Regular cardiac myocyte (primary cell): ENCODE data around the gene C11orf68. TPM values are rescaled to one million over a fixed set of nuclear protein-coding genes. Genes with fewer than 3 reads are reported as not detected.

Experiments
- total RNA-seq: library from RNA; depleted of rRNA; stranded (reverse); fragments of >200 nt; gene quantifications from 2 replicates; pipeline ENCODE4 v1.2.3, GENCODE V29; 2014

C11orf68 gene
- total RNA-seq: 17.1 and 21.1 TPM in 2 replicates

DNA sequence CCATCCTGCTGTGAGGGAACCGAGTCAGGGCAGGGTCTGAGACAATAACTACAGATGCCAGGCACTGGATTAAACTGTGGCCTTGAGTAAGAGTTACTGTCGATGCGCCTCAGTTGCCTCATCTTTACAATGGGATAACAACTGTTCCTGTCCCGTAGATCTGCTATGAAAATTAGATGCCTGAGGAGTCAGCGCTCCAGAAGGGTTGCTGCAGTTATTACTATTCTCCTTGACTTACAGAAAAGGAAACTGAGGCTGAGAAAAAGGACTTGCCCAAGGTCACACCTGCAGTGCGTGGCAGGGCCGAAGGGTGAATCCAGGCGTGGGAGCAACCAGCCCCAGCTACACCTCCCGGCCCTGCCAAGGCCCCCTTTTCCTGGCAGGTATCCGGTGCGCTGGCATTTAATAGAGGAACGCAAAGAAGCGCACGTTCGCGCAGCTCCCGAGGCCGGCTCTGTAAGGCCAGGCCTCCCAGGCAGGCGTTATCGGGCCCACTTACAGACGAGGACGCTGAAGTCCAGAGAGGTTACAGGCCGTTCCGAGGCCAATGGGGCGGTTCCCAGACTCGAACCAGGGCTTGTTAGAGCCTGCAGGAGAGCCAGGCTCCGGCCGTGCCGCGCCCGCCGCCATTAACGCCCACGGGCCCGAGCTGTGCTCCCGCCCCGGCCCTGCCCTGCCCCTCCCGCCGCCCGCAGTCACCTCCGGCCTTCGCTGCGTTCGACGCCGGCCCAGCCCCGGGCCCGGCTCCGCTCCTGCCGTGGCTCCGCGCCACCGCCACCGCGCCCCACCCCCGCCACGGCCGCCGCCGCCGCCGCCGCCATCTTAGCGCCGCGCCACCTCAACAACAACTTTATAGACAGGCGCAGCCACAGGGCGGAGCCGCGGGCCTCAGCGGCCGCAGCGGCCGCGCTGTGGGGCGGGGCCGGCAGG lies at the start of gene C11orf68:
C11orf68 (minus strand) TSS at position 852 of the 930 bp plus-strand sequence; CDS start at position 821, 31 bp downstream.

GRCh38 chr11:65961267-65962140 lies 42.6 kb upstream of the C11orf68 start, which contains the start of gene SART1:
SART1 (plus strand) TSS chr11:65961734; CDS start chr11:65961781, 47 bp downstream.

GRCh38 chr11:65945430-65945911 lies 26.6 kb upstream of the C11orf68 start, which contains the start of gene TSGA10IP:
TSGA10IP (plus strand) TSS chr11:65945480; CDS start chr11:65945676, 196 bp downstream.

DNA sequence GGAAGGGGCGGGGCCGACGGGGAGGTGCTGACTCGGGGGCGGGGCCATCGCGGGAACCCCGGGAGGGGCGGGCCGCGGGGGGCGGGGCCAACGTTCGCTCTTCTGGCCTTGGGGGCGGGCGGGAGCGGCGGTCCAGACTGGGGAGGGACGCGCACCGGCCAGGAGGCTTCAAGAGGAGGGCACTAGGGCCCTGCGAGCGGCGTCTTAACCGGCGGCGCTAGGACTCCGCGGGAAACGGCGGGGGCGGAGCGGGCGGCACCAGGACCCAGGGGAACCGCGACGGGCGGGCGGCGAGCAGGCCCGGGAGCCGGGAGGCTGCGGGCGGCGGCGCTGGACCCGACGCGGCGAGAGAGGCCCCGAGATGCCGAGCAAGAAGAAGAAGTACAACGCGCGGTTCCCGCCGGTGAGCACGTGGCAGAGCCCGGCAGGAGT lies 295 bp upstream of the C11orf68 start, which contains the start of gene DRAP1:
DRAP1 (plus strand) TSS at position 286 of the 432 bp plus-strand sequence; CDS start at position 362, 76 bp downstream.

GRCh38 chr11:65900125-65900898 lies 18.6 kb downstream of the C11orf68 start, which contains the start of gene FOSL1:
FOSL1 (minus strand) TSS chr11:65900388; CDS start chr11:65900339, 49 bp downstream.

DNA sequence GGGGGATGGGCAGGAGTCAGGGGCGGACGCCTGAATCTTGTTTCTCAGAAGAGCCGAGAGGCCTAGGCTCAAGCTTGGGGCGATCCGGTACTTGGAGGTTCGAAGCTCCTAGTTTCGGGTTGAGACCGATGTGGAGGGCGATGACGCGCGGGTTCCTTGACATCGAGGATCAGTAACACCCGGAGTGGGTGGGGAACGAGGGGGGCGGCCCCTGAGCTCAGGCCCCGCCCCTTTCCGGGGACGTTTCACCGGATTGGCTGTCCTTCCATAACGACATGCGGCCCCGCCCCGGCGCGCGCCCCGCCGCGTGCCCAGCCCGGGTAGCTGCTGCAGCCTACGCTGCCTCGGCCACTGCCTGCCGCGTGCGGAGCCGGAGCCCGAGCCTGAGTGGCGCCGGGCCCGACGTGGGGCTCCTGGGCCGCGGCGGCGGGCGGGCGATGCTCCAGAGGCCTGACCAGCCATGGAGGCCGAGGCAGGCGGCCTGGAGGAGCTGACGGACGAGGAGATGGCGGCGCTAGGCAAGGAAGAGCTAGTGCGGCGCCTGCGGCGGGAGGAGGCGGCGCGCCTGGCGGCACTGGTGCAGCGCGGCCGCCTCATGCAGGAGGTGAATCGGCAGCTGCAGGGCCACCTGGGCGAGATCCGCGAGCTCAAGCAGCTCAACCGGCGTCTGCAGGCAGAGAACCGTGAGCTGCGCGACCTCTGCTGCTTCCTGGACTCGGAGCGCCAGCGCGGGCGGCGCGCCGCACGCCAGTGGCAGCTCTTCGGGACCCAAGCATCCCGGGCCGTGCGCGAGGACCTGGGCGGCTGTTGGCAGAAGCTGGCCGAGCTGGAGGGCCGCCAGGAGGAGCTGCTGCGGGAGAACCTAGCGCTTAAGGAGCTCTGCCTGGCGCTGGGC lies 28.3 kb downstream of the C11orf68 start, which contains the start of gene CCDC85B:
CCDC85B (plus strand) TSS at position 350 of the 895 bp plus-strand sequence; CDS start at position 461, 111 bp downstream.

GRCh38 chr11:65888163-65888814 lies 30.6 kb downstream of the C11orf68 start, which contains the start of gene FIBP:
FIBP (minus strand) TSS chr11:65888471; CDS start chr11:65888418, 53 bp downstream.

DNA sequence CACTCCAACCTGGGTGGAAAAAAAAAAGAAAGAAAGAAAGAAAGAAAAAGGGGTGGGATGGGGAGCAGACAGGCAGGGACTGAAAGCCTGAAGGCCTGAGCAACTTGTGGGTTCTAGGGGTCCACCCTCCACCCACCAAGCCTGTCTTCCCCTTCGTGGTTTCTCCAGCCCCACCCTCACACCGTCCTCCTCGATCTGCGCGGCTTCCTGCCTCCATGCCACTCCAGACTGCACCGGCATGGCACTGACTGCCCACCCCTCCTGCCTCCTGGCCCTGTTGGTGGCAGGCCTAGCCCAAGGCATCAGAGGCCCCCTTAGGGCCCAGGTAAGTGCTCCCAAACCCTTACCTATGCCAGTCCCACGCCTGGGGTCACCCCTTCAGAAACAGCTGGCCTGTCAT lies 39.2 kb downstream of the C11orf68 start, which contains the start of gene CTSW:
CTSW (plus strand) TSS at position 221 of the 400 bp plus-strand sequence; CDS start at position 239, 18 bp downstream.

GRCh38 chr11:65872586-65873317 lies 46.1 kb downstream of the C11orf68 start, which contains the start of gene EFEMP2:
EFEMP2 (minus strand) TSS chr11:65872800; CDS start chr11:65872354, 446 bp downstream.

Other genes starting within 250 kb of the C11orf68 start
- gene KAT5, start 206.8 kb downstream of the C11orf68 start, total RNA-seq: 33.5 and 36.6 TPM in 2 replicates
- gene RNASEH2C, start 198.3 kb downstream of the C11orf68 start, total RNA-seq: 33.0 and 59.0 TPM in 2 replicates
- gene AP5B1, start 138.1 kb downstream of the C11orf68 start, total RNA-seq: 7.7 and 8.5 TPM in 2 replicates
- gene OVOL1, start 132.0 kb downstream of the C11orf68 start, total RNA-seq: under 0.01 TPM in 1 of 2 replicates, not detected in the other
- gene SNX32, start 85.1 kb downstream of the C11orf68 start, total RNA-seq: 0.38 and 2.5 TPM in 2 replicates
- gene CFL1, start 60.9 kb downstream of the C11orf68 start, total RNA-seq: 677 and 1,304 TPM in 2 replicates
- 45.4 and 48.7 TPM in 2 replicates for gene MUS81, start 58.6 kb downstream of the C11orf68 start, total RNA-seq
- 44.9 and 71.0 TPM in 2 replicates for gene EFEMP2, start 46.3 kb downstream of the C11orf68 start, total RNA-seq
- not detected in 2 replicates for gene CTSW, start 39.2 kb downstream of the C11orf68 start, total RNA-seq
- gene FIBP, start 30.6 kb downstream of the C11orf68 start, total RNA-seq: 128 and 212 TPM in 2 replicates
- 80.3 and 108 TPM in 2 replicates for gene CCDC85B, start 28.4 kb downstream of the C11orf68 start, total RNA-seq
- 17.5 and 28.6 TPM in 2 replicates for gene FOSL1, start 18.7 kb downstream of the C11orf68 start, total RNA-seq
- 130 and 436 TPM in 2 replicates for gene DRAP1, start 364 bp upstream of the C11orf68 start, total RNA-seq
- gene TSGA10IP, start 26.4 kb upstream of the C11orf68 start, total RNA-seq: not detected in 2 replicates
- 28.5 and 63.6 TPM in 2 replicates for gene SART1, start 42.7 kb upstream of the C11orf68 start, total RNA-seq
- 26.8 and 40.8 TPM in 2 replicates for gene EIF1AD, start 83.1 kb upstream of the C11orf68 start, total RNA-seq
- 10.7 and 54.1 TPM in 2 replicates for gene BANF1, start 83.4 kb upstream of the C11orf68 start, total RNA-seq
- 0.38 and 0.56 TPM in 2 replicates for gene CST6, start 92.9 kb upstream of the C11orf68 start, total RNA-seq
- under 0.01 and 0.19 TPM in 2 replicates for gene CATSPER1, start 107.4 kb upstream of the C11orf68 start, total RNA-seq
- not detected in 2 replicates for gene GAL3ST3, start 130.1 kb upstream of the C11orf68 start, total RNA-seq
- gene SF3B2, start 133.3 kb upstream of the C11orf68 start, total RNA-seq: 141 and 205 TPM in 2 replicates
- gene PACS1, start 151.2 kb upstream of the C11orf68 start, total RNA-seq: 21.1 and 33.0 TPM in 2 replicates